Loucy (cell line): ENCODE measurements around the gene PNMA1.

Source experiments
- EZH2phosphoT487 ChIP-seq: fragments of 200-600 bp; IDR thresholded peaks from 2 replicates; pipeline ENCODE4 v1.6.1; 2018; ENCODE audit warnings: antibody characterized with exemption, mild to moderate bottlenecking, moderate library complexity, borderline replicate concordance
- TF ChIP-seq, protein P1 (sequence below): fragments of 200-600 bp; sonication (generic); conservative IDR thresholded peaks from 2 replicates; pipeline ENCODE4 v1.5.1; 2014; ENCODE audit warnings: mild to moderate bottlenecking, antibody characterized with exemption, low read length

DNA sequence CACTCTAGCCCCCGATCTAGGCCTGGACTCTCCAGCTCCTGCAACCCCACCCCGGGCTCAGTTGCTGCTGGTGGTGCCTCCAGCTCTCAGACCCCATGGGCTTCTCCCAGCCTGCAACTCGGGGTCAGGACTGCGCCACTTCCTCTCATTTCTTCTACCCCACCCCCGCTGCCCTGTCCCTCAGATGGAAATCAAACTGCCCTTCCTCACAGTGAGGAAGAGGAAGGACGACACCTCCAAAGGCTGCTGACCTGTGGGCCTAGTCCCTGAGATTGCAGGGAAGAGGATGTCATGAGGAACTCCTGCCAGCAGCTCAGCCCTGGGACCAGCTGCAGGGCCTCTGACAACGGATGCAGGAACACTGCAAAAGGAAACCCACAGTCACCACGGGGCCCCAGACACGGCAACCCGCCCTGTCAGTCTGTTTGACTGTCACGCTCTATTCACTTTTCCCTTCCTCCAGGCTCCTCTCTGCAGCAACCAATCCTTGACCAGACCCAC lies 29.3 kb upstream of the PNMA1 start:
- TF ChIP-seq, protein P1, sequence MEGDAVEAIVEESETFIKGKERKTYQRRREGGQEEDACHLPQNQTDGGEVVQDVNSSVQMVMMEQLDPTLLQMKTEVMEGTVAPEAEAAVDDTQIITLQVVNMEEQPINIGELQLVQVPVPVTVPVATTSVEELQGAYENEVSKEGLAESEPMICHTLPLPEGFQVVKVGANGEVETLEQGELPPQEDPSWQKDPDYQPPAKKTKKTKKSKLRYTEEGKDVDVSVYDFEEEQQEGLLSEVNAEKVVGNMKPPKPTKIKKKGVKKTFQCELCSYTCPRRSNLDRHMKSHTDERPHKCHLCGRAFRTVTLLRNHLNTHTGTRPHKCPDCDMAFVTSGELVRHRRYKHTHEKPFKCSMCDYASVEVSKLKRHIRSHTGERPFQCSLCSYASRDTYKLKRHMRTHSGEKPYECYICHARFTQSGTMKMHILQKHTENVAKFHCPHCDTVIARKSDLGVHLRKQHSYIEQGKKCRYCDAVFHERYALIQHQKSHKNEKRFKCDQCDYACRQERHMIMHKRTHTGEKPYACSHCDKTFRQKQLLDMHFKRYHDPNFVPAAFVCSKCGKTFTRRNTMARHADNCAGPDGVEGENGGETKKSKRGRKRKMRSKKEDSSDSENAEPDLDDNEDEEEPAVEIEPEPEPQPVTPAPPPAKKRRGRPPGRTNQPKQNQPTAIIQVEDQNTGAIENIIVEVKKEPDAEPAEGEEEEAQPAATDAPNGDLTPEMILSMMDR = no peak
- no peak for TF ChIP-seq EZH2phosphoT487
